Measurements from ENCODE around the gene CARMIL1.

Gene CARMIL1

GRCh38 chr6:25504661-25505060 lies 225.5 kb downstream of the CARMIL1 start:
- no peaks in the 10 kb centered on the region for H3K9me3 ChIP-seq
- no peaks in the 10 kb centered on the region for H3K36me3 ChIP-seq
- no peak overlapping the region for H3K4me3 ChIP-seq (ENCODE audit: low read depth, low read length)
- no peak for TF ChIP-seq CTCF (IDR thresholded peaks at IDR 0.05; ENCODE audit: low read depth, low read length)
- no peaks in the 10 kb centered on the region for H3K27me3 ChIP-seq
- H3K4me1 ChIP-seq, result peaks cover 14% of the 10 kb centered on the region
- no peak for DNase-seq

- TF ChIP-seq CTCF (IDR thresholded peaks at IDR 0.05; ENCODE audit: low read depth, low read length), result no peak
- Histone ChIP-seq H3K4me1 (peaks cover 6% of the 10 kb centered on the region), H3K27me3 (no peaks in the 10 kb centered on the region), H3K9me3 (no peaks in the 10 kb centered on the region), H3K36me3 (no peaks in the 10 kb centered on the region), H3K4me3 (ENCODE audit: low read depth, low read length) (no peak overlapping the region)
- no peak for DNase-seq
Observed at GRCh38 chr6:25506020-25506419, 226.8 kb downstream of the CARMIL1 start.

- H3K36me3 ChIP-seq, result no peaks in the 10 kb centered on the region
Observed at GRCh38 chr6:25508051-25508450, 228.9 kb downstream of the CARMIL1 start.

GRCh38 chr6:25511376-25511775 lies 232.2 kb downstream of the CARMIL1 start:
- Histone ChIP-seq H3K4me1 (no peaks in the 10 kb centered on the region), H3K4me3 (ENCODE audit: low read depth, low read length) (no peak overlapping the region), H3K27me3 (no peaks in the 10 kb centered on the region), H3K9me3 (no peaks in the 10 kb centered on the region), H3K36me3 (no peaks in the 10 kb centered on the region)
- no peak for DNase-seq
- no peak for TF ChIP-seq CTCF (IDR thresholded peaks at IDR 0.05; ENCODE audit: low read depth, low read length)

More at GRCh38 chr6:25508051-25508450, 228.9 kb downstream of the CARMIL1 start:
- Histone ChIP-seq H3K9me3 (no peaks in the 10 kb centered on the region), H3K4me3 (ENCODE audit: low read depth, low read length) (no peak overlapping the region), H3K4me1 (no peaks in the 10 kb centered on the region; the same call in 1 of the 2 replicates), H3K27me3 (no peaks in the 10 kb centered on the region)
- TF ChIP-seq CTCF (IDR thresholded peaks at IDR 0.05; ENCODE audit: low read depth, low read length), result no peak
- DNase-seq, result no peak

- H3K36me3 ChIP-seq, result no peaks in the 10 kb centered on the region
- H3K27me3 ChIP-seq, result no peaks in the 10 kb centered on the region
- DNase-seq, result no peak
- no peaks in the 10 kb centered on the region for H3K9me3 ChIP-seq
- H3K4me3 ChIP-seq (ENCODE audit: low read depth, low read length), result no peak overlapping the region
- no peaks in the 10 kb centered on the region for H3K4me1 ChIP-seq
- TF ChIP-seq CTCF (IDR thresholded peaks at IDR 0.05; ENCODE audit: low read depth, low read length), result no peak
Observed at GRCh38 chr6:25512560-25512959, 233.4 kb downstream of the CARMIL1 start.

GRCh38 chr6:25519856-25520255 lies 240.7 kb downstream of the CARMIL1 start:
- TF ChIP-seq CTCF (IDR thresholded peaks at IDR 0.05; ENCODE audit: low read depth, low read length), result no peak
- no peaks in the 10 kb centered on the region for H3K36me3 ChIP-seq

More at GRCh38 chr6:25519856-25520255, 240.7 kb downstream of the CARMIL1 start:
- H3K27me3 ChIP-seq, result no peaks in the 10 kb centered on the region
- DNase-seq, result no peak
- no peak overlapping the region for H3K4me3 ChIP-seq (ENCODE audit: low read depth, low read length)
- no peaks in the 10 kb centered on the region for H3K9me3 ChIP-seq
- no peaks in the 10 kb centered on the region for H3K4me1 ChIP-seq

Measured in BE2C (cell line).